GM23338 (cell line): ENCODE data around the gene AKAP8L. TPM values are rescaled to one million over a fixed set of nuclear protein-coding genes. Genes with fewer than 3 reads are reported as not detected.

Source experiments
- ATAC-seq: fragments of 200-7000 bp; cut with Tn5 transposase; 3 replicates; pipeline ENCODE4 v1.9.1; 2020
- DNase-seq: peaks from one replicate; pipeline ENCODE4 v3.0.0-alpha.2; 2015; ENCODE audit warnings: low spot score
- H2AFZ ChIP-seq: fragments of 200-600 bp; sonication (generic); 2 replicates; pipeline ENCODE4 v1.8.0; 2016; ENCODE audit warnings: antibody characterized with exemption, mild to moderate bottlenecking, moderate library complexity
- H3F3A ChIP-seq: fragments of 200-600 bp; sonication (generic); replicated peaks from 2 replicates; pipeline ENCODE4 v1.8.0; 2017; ENCODE audit warnings: antibody characterized with exemption, mixed run types, low read depth
- H3K27ac ChIP-seq: fragments of 200-600 bp; sonication (generic); 2 replicates; pipeline ENCODE4 v1.6.1; 2016; ENCODE audit warnings: low read depth
- H3K27me3 ChIP-seq: fragments of 200-600 bp; sonication (generic); 2 replicates; pipeline ENCODE4 v1.8.0; 2016; ENCODE audit warnings: mild to moderate bottlenecking, mixed run types, moderate library complexity; ENCODE audit not compliant: insufficient read depth
- H3K36me3 ChIP-seq: fragments of 200-600 bp; sonication (generic); 2 replicates; pipeline ENCODE4 v1.8.0; 2016; ENCODE audit warnings: mild to moderate bottlenecking; ENCODE audit not compliant: insufficient read depth
- H3K4me1 ChIP-seq: fragments of 200-600 bp; sonication (generic); 2 replicates; pipeline ENCODE4 v1.8.0; 2016; ENCODE audit warnings: mild to moderate bottlenecking, moderate library complexity; ENCODE audit not compliant: insufficient read depth
- H3K4me2 ChIP-seq: fragments of 200-600 bp; sonication (generic); 2 replicates; pipeline ENCODE4 v1.7.1; 2017; ENCODE audit warnings: mixed run types
- H3K4me3 ChIP-seq: fragments of 200-600 bp; sonication (generic); 2 replicates; pipeline ENCODE4 v1.6.1; 2016; ENCODE audit warnings: mixed run types
- H3K79me2 ChIP-seq: fragments of 200-600 bp; sonication (generic); replicated peaks from 2 replicates; pipeline ENCODE4 v1.8.0; 2017; ENCODE audit warnings: mild to moderate bottlenecking; ENCODE audit not compliant: insufficient read depth
- H3K9me2 ChIP-seq: fragments of 200-600 bp; sonication (generic); 2 replicates; pipeline ENCODE4 v1.8.0; 2017; ENCODE audit not compliant: insufficient read depth
- H4K20me1 ChIP-seq: fragments of 200-600 bp; sonication (generic); replicated peaks from 2 replicates; pipeline ENCODE4 v1.8.0; 2017; ENCODE audit warnings: mild to moderate bottlenecking; ENCODE audit not compliant: insufficient read depth
- H3K27ac Mint-ChIP-seq: 2 replicates; pipeline ENCODE4 v1.8.0; 2020; ENCODE audit warnings: inconsistent platforms, mild to moderate bottlenecking, moderate library complexity, mixed read lengths
- H3K27me3 Mint-ChIP-seq: 3 replicates; pipeline ENCODE4 v1.8.0; 2022; ENCODE audit warnings: low read depth, mild to moderate bottlenecking, moderate library complexity, mixed read lengths, inconsistent platforms; ENCODE audit not compliant: insufficient read depth, poor library complexity
- H3K36me3 Mint-ChIP-seq: 3 replicates; pipeline ENCODE4 v1.8.0; 2021; ENCODE audit warnings: low read depth, mild to moderate bottlenecking, inconsistent platforms, moderate library complexity, mixed read lengths
- H3K4me1 Mint-ChIP-seq: 3 replicates; pipeline ENCODE4 v1.8.0; 2020; ENCODE audit warnings: mild to moderate bottlenecking, inconsistent platforms, mixed read lengths
- H3K4me3 Mint-ChIP-seq: 3 replicates; pipeline ENCODE4 v1.8.0; 2021; ENCODE audit warnings: moderate library complexity, mild to moderate bottlenecking, inconsistent platforms, mixed read lengths
- H3K9me3 Mint-ChIP-seq: 3 replicates; pipeline ENCODE4 v1.8.0; 2020; ENCODE audit warnings: moderate library complexity, mild to moderate bottlenecking, inconsistent platforms, mixed read lengths
- CREB1 ChIP-seq: fragments of 250-450 bp; sonication (Bioruptor Pico); IDR thresholded peaks from 2 replicates; pipeline ENCODE4 v1.5.0; 2020; ENCODE audit warnings: low read depth, mild to moderate bottlenecking, moderate library complexity
- CTCF ChIP-seq, 2 experiments: fragments of 200-600 bp in 1 of 2; sonication (generic) in 1 of 2; conservative IDR thresholded peaks; 2 replicates each; pipeline versions ENCODE4 v1.5.1 to v1.6.1; 2016 to 2017; ENCODE audit warnings: antibody characterized with exemption in 2 of 2, low read depth in 2 of 2, mild to moderate bottlenecking in 2 of 2, moderate library complexity in 1 of 2
- ETS1 ChIP-seq: IDR thresholded peaks from 2 replicates; pipeline ENCODE4 v1.6.1; 2016; ENCODE audit warnings: antibody characterized with exemption
- EZH2phosphoT487 ChIP-seq: fragments of 200-600 bp; sonication (generic); IDR thresholded peaks from one replicate; pipeline ENCODE4 v1.8.1; 2018; ENCODE audit warnings: antibody characterized with exemption; ENCODE audit not compliant: unreplicated experiment
- JUNB ChIP-seq: IDR thresholded peaks from one replicate; pipeline ENCODE4 v1.6.1; 2016; ENCODE audit warnings: antibody characterized with exemption; ENCODE audit not compliant: unreplicated experiment
- POLR2AphosphoS5 ChIP-seq: IDR thresholded peaks from 2 replicates; pipeline ENCODE4 v1.6.1; 2016; ENCODE audit warnings: antibody characterized with exemption, low read depth
- REST ChIP-seq: IDR thresholded peaks from one replicate; pipeline ENCODE4 v1.6.1; 2018; ENCODE audit warnings: antibody characterized with exemption; ENCODE audit not compliant: unreplicated experiment
- ZNF462 ChIP-seq: fragments of 250-450 bp; sonication (Bioruptor Pico); IDR thresholded peaks from 2 replicates; pipeline ENCODE4 v1.5.0; 2020; ENCODE audit warnings: mild to moderate bottlenecking, moderate library complexity
- polyA plus RNA-seq: library from polyadenylated mRNA; unstranded; fragments of >200 nt; fragmentation: Nextera tagmentation; extraction: Ambion mirVana; gene quantifications from 2 replicates; pipeline ENCODE4 v1.2.1, GENCODE V29; 2016
- total RNA-seq: library from RNA; depleted of rRNA; stranded (reverse); fragments of >200 nt; shearing (Covaris generic); gene quantifications from 2 replicates; pipeline ENCODE4 v1.2.3, GENCODE V29; 2014

AKAP8L gene
- total and polyA plus RNA-seq, 2 experiments from 2014 or later = 78.8 to 165 TPM

GRCh38 chr19:15463861-15464371, 45.1 kb upstream of the AKAP8L start:
- Histone ChIP-seq H3K79me2 (no peaks in the 10 kb centered on the region), H3K9me2 (no peaks in the 10 kb centered on the region), H3K4me2 (peak overlapping the region; percentile 74), H2AFZ (peak overlapping the region; percentile 81), H3K27ac (no peak overlapping the region), H3F3A (no peaks in the 10 kb centered on the region), H3K4me1 (no peaks in the 10 kb centered on the region; the same call in 1 of the 2 replicates), H3K36me3 (no peaks in the 10 kb centered on the region), H4K20me1 (no peaks in the 10 kb centered on the region), H3K27me3 (peaks cover 57% of the 10 kb centered on the region), H3K4me3 (peak overlapping the region; percentile 50)
- Mint-ChIP-seq H3K27ac (no peak overlapping the region), H3K36me3 (no peaks in the 10 kb centered on the region), H3K4me1 (peaks cover under 1% of the 10 kb centered on the region; the same call in 2 of the 3 replicates), H3K27me3 (peaks cover 36% of the 10 kb centered on the region), H3K4me3 (no peak overlapping the region), H3K9me3 (peaks cover 6% of the 10 kb centered on the region; the same call in 1 of the 3 replicates)
- ATAC-seq (peak; percentile 86), DNase-seq (peak; percentile 59)
- TF ChIP-seq REST (no peak), POLR2AphosphoS5 (no peak), ZNF462 (CRISPR knock-in tag) (no peak), ETS1 (no peak), CTCF (conservative IDR thresholded peaks at IDR 0.05; ENCODE audit: low read depth in 2 of 2) (peak; percentile 7 to 27; a peak in 1 of 4 replicates), JUNB (no peak), EZH2phosphoT487 (no peak), CREB1 (CRISPR knock-in tag) (no peak)
